RPMI8226 (cell line): ENCODE data around the gene CELA2B.
"Not testable (repeated sequence)": the region's sequence is repeated elsewhere in the genome, so short reads cannot be mapped to it uniquely, and the experiment has no call there.

Experiments used
- DNase-seq: peaks from one replicate; pipeline ENCODE4 v3.0.0-alpha.2; 2015

Gene CELA2B

DNA sequence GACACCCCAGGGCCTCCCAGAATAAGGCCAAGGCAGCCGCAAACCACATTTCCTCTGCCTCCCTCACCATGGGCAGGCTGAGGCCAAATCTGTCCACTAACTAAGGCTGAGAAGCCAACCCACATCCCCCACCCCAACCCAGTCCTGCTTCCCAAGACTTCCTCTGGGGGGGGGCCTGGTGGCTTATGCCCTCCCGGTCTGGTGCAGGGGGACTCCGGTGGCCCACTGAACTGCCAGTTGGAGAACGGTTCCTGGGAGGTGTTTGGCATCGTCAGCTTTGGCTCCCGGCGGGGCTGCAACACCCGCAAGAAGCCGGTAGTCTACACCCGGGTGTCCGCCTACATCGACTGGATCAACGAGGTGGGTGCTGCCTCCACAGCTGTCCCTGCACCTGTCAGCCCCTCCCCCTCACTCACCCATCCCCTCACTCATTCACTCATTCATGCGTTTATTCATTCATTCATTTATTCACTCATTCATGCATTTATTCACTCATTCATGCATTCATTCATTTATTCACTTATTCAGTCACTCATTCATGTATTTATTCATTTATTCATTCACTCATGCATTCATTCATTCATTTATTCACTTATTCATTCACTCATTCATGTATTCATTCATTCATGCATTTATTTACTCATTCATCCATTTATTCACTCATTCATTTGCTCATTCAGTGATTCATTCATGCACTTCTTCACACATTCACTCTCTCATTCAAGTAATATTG lies 30.3 kb upstream of the CELA2B start:
- DNase-seq = no peak

GRCh38 chr1:15446212-15446611 lies 29.7 kb upstream of the CELA2B start:
- DNase-seq = no peak

GRCh38 chr1:15448877-15449462 lies 26.9 kb upstream of the CELA2B start:
- DNase-seq = no peak

GRCh38 chr1:15449567-15449966 lies 26.3 kb upstream of the CELA2B start:
- DNase-seq = no peak

DNA sequence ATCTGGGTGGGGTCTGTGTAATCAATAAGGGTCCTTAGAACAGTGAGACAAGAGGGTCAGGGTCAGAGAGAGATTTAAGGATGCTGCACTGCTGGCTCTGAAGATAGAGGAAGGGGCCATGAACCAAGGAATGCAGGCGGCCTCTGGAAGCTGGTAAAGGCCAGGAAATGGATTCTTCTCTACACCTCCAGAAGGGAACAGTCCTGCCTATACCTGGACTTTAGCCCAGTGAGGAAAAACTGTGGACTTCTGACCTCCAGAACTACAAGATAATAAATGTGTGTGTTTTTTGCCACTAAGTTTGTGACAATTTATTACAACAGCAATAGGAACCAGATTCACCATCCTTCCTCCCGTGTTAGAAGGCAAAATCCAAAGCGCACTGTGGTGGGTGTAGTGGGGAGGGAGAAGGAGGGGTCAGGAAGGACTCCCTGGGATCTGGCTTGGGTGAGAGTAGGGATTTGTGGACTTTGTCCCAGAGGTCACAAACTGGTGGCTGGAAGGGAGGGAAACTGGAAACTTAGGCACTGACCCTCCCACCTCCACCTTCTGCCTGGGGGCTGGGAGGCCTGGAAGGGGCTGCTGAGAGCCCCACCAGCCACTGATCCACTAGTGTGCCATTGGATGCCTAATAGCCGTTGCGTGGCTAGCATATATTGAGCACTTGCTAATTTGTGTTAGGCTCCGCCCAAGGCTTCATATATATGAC lies 24.7 kb upstream of the CELA2B start:
- DNase-seq = no peak

DNA sequence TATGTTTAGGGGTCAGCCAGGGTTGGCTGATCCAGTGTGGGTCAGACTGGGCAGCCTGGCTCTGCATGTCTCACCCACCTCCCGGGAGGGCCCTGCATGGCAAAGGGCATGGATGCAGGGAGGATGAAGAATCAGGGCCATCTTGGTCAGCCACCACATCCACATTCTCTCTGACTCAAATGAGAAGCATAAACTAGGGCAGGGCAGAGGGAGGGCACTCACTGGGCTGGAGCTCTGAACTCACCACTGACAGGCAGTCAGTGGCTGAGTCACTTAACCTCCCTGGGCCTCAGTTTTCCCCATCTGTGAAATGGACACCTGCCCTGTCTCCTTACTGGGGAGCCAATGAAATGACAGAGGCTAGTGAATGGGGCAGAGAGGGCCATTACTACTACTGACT lies 23.7 kb upstream of the CELA2B start:
- no peak for DNase-seq

- DNase-seq = no peak
These were observed 22.9 kb upstream of the CELA2B start for GRCh38 chr1:15452866-15453571.

- DNase-seq = no peak
These were observed 22.2 kb upstream of the CELA2B start for GRCh38 chr1:15453734-15454133.

GRCh38 chr1:15454256-15454655 lies 21.6 kb upstream of the CELA2B start:
- no peak for DNase-seq

- DNase-seq = peak; percentile 25
These were observed 20.4 kb upstream of the CELA2B start for GRCh38 chr1:15455522-15455921.

DNA sequence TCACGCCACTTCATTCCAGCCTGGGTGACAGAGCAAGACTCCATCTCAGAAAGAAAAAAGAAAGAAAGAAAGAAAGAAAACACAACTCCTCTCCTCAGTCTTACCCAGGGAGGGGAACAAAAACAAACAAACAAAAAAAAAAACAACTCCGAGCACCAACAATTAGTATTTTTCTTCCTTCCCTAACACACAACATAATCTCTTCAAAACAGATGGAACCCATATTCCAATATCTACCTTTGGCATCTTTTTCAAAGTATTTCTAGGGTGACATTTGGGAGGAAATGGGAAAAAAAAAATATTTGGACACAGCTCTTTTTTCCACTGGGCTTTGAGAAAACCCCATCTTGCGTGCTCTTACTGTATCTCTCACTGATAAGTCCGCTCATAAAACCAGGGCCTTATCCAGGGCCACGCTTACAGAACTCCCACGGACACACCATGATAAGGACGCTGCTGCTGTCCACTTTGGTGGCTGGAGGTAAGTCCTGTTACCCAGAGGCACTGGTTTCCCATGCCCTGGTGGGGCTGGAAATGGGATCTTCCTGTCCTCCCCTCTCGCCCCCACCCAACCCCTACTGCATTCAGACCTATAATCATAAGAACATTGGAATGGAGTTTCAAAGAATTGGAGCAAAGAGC lies 19.5 kb upstream of the CELA2B start, which contains the start of gene CELA2A:
Gene CELA2A (plus strand): TSS at position 420 of the 642 bp plus-strand sequence. CDS start 22 bp downstream, at position 442.
- no peak for DNase-seq

- DNase-seq = no peak
These were observed 18.3 kb upstream of the CELA2B start for GRCh38 chr1:15457585-15457984.

DNA sequence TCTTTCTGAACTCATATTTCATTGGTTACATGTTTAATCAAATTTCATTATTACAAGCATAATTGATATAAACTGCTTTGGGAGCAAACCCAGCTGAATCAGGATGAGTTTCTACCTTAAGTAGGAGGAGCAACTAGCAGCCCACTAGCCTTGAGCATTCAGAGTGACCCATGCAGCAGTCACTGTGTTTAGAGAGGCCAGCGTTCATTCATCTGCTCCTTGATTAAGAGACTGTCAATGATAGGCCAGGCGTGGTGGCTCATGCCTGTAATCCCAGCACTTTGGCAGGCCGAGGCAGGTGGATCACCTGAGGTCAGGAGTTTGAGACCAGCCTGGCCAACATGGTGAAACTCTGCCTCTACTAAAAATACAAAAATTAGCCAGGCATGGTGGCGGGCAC lies 17.5 kb upstream of the CELA2B start:
- DNase-seq = not testable (repeated sequence)

DNA sequence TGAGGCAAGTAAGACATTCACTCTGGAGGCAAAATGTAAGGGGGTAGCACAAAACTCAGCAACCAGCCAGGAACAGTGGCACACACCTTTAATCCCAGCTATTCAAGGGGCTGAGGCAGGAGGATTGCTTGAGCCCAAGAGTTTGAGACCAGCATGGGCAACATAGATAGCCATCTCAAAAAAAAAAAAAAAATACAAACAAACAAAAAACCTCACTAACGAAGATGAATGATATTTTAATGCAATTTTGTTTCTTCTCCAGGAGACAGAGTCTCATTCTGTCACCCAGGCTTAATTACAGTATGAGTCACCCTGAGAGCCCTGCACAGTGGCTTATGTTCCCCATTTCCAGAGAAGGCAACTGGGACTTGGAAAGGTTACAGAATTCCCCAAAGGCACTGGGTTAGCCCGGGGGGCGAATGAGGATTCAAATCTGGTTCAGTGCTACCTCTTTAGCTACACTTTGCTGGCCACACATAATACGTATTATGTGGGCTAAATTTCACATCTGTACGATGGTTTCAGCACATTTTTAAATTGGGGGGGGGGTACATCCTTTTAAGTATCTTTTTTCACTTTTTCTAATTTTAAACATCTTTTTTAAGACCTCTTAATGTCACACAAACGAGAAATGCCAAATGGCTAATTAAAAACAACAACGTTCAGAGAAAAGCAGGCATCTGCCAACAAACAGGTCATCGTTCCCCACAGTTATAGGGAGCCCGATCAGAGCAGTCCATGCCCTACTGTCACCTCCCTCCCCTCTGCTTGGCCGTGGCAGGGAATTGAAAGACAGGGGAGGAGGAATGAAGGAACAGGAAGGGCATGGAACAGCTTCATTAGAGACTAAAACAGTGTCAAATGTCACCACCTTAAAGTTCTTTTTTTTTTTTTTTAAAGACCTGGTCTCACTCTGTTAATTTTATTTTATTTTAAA lies 15.9 kb upstream of the CELA2B start:
- DNase-seq = no peak

- no peak for DNase-seq
These were observed 15.2 kb upstream of the CELA2B start for GRCh38 chr1:15460708-15461095.

DNA sequence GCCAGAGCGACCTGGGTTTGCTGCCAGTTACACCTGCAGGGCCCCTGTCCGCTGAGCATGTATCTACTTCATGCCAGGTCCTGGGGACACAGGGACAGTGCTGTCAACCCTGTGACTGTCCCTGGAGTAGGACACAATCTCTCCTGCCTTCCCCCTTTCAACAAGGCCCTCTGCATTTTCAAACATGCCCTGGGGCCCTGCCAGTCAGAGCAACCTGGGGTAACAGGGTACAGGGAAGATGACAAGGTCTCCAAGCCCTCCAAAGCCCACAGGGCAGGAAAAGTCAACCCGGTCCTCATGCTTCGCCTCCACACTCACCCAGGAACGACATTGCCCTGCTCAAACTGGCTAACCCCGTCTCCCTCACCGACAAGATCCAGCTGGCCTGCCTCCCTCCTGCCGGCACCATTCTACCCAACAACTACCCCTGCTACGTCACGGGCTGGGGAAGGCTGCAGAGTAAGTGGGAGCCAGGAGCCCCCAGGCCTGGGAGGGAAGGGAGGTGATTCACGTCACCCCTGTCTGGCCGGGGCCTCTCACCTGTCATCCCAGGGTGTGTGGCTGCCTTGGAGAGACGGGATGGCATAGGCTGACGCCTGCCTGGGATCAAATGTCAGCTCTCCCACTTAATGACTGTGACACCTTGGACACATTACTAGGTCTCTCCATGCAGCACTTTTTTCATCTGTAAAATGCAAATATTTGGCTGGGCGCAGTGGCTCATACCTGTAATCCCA lies 12.7 kb upstream of the CELA2B start:
- not testable (repeated sequence) for DNase-seq

DNA sequence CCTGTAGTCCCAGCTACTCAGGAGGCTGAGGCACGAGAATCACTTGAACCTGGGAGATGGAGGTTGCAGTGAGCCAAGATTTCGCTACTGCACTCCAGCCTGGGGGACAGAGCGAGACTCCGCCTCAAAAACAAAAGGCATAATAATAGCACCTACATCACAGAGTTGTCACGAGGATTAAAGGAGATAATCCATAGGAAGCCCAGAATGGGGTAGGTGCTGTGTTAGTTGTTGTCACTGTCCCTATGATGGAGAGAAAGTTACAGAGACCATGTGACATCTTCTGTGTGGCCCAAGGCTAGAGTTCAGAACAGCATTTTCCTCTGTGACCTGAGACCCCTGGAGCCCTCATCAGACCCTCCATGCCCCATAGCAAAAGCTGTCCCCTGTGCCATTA lies 12.0 kb upstream of the CELA2B start:
- DNase-seq = not testable (repeated sequence)

GRCh38 chr1:15465674-15466073 lies 10.2 kb upstream of the CELA2B start:
- DNase-seq = no peak

- DNase-seq = not testable (repeated sequence)
These were observed 8.8 kb upstream of the CELA2B start for GRCh38 chr1:15466955-15467625.

DNA sequence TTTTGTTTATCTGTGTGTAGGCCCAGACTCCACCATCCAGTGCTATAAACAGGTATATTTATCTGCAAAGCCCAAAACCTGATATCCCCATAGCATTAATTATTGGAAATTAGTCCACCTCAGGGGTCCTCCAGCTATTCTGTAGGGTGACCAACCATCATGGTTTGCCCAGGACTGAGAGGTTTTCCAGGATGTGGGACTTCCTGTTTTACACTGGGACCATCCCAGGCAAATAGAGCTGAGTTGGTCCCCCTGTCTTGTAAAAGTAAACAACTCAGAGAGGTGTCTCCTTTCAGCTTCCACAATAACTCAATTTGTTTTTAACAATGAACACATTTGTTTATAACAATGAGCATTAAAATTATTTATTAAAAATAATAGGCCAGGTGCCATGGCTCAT lies 7.8 kb upstream of the CELA2B start:
- DNase-seq = no peak
